Right atrium auricular region (tissue), 2 donors: ENCODE data around the gene ZNF3. TPM values are rescaled to one million over a fixed set of nuclear protein-coding genes. Genes with fewer than 3 reads are reported as not detected.

ENCODE experiments used
- DNase-seq: peaks from one replicate; pipeline ENCODE4 v3.0.0-alpha.2; 2019; ENCODE audit warnings: low spot score
- H3K27ac ChIP-seq, 2 donors: fragments of 200-600 bp; sonication (generic); 1 replicate in 1 of 2; 2 replicates in 1 of 2; pipeline ENCODE4 v1.5.1; 2016 to 2019
- H3K27me3 ChIP-seq, 2 donors: fragments of 200-600 bp; sonication (generic); one replicate each; pipeline versions ENCODE4 v1.5.1 to v1.6.0; 2017 to 2019
- H3K36me3 ChIP-seq: fragments of 200-600 bp; sonication (generic); one replicate; pipeline ENCODE4 v1.5.1; 2016
- H3K4me1 ChIP-seq, 2 donors: fragments of 200-600 bp; sonication (generic); one replicate each; pipeline versions ENCODE4 v1.5.1 to v1.6.0; 2017 to 2019
- H3K4me3 ChIP-seq, 2 donors: fragments of 200-600 bp; sonication (generic); 1 replicate in 1 of 2; 2 replicates in 1 of 2; pipeline ENCODE4 v1.5.1; 2017 to 2019; ENCODE audit warnings: mild to moderate bottlenecking in 1 of 2, moderate library complexity in 1 of 2
- H3K9me3 ChIP-seq, 2 donors: fragments of 200-600 bp; sonication (generic); one replicate each; pipeline ENCODE4 v1.5.1; 2019
- total RNA-seq, 2 donors: library from RNA; depleted of rRNA; stranded (reverse); fragments of >200 nt; gene quantifications; one replicate each; pipeline ENCODE4 v1.1.0, GENCODE V29; 2016
- TF ChIP-seq, protein P1 (sequence below), 2 donors: fragments of 200-600 bp; sonication (generic); IDR thresholded peaks; one replicate each; pipeline ENCODE4 v1.5.1; 2019; ENCODE audit warnings: antibody characterized with exemption in 2 of 2

The ZNF3 gene
- total RNA-seq, 2 donors from 2014 or later, result 11.8 to 16.1 TPM

DNA sequence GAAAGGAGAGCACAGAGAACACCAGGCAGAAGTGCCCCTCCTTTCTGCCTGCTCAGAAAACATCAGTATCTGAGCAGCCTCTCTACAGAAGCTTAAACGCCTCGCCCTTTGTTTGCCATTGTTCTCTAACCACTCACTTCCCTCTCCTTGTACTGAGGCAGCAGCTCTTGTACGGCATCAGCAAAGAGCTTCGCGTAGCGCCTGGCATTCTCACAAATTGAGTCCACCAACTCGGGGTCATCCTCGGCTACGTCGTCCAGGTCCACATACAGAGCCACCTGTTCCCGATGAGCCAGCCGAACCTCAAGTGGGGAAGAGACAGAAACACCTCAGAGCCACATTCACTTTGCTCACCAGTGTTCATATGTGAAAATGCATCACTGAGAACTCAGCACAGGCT lies 17.9 kb upstream of the ZNF3 start:
- H3K4me1 ChIP-seq, result peaks cover 0 to 20% of the 10 kb centered on the region in 2 donors
- no peak overlapping the region for H3K27ac ChIP-seq
- TF ChIP-seq, protein P1, sequence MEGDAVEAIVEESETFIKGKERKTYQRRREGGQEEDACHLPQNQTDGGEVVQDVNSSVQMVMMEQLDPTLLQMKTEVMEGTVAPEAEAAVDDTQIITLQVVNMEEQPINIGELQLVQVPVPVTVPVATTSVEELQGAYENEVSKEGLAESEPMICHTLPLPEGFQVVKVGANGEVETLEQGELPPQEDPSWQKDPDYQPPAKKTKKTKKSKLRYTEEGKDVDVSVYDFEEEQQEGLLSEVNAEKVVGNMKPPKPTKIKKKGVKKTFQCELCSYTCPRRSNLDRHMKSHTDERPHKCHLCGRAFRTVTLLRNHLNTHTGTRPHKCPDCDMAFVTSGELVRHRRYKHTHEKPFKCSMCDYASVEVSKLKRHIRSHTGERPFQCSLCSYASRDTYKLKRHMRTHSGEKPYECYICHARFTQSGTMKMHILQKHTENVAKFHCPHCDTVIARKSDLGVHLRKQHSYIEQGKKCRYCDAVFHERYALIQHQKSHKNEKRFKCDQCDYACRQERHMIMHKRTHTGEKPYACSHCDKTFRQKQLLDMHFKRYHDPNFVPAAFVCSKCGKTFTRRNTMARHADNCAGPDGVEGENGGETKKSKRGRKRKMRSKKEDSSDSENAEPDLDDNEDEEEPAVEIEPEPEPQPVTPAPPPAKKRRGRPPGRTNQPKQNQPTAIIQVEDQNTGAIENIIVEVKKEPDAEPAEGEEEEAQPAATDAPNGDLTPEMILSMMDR (IDR thresholded peaks at IDR 0.05), result no peak
- DNase-seq, result no peak
- H3K9me3 ChIP-seq, result no peaks in the 10 kb centered on the region
- peak overlapping the region; percentile 58 to 70 for H3K4me3 ChIP-seq
- peaks cover 48% of the 10 kb centered on the region for H3K36me3 ChIP-seq
- H3K27me3 ChIP-seq, result no peaks in the 10 kb centered on the region

DNA sequence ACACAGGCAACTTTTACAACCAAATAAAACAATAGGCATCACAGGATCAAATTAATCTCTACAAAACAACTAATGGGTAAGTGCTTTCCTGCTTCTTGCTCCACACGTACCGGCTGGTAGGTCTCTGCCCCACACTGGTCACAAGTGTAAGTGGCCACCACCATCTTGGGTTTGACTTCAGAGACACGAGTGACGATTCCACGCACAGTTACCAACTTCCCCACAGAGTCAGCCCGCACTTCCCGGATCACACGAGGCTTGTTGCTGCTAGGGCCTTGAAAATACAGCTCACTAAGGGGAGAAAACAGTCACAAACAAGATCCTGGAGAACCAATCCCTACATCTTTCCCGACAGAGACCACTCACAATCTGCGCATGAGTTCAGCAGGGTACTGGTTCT lies 17.4 kb upstream of the ZNF3 start:
- Histone ChIP-seq H3K4me1 (peaks cover 0 to 20% of the 10 kb centered on the region in 2 donors), H3K36me3 (peaks cover 53% of the 10 kb centered on the region), H3K9me3 (no peaks in the 10 kb centered on the region), H3K4me3 (no peak overlapping the region), H3K27ac (no peak overlapping the region), H3K27me3 (no peaks in the 10 kb centered on the region)
- no peak for DNase-seq
- TF ChIP-seq, protein P1 (IDR thresholded peaks at IDR 0.05), result no peak

DNA sequence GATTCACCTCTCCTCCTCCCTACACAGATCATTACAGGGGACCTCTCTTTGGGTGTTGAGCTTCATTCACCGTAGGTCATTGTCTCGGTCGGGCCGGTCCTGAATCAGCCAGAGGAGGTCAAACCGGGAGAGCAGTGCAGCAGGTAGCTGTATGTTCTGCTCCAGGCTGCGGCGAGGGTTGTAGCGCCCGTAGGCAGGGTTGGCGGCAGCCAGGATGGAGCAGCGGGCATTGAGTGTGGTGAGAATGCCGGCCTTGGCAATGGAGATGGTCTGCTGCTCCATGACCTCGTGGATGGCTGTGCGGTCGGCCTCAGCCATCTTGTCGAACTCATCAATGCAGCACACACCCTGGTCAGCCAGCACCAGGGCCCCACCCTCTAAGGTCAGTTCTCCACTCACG lies 14.2 kb upstream of the ZNF3 start:
- Histone ChIP-seq H3K27ac (no peak overlapping the region), H3K4me3 (no peak overlapping the region), H3K9me3 (no peaks in the 10 kb centered on the region), H3K4me1 (peaks cover 0 to 10% of the 10 kb centered on the region in 2 donors), H3K27me3 (no peaks in the 10 kb centered on the region), H3K36me3 (peaks cover 85% of the 10 kb centered on the region)
- TF ChIP-seq, protein P1 (IDR thresholded peaks at IDR 0.05), result no peak
- DNase-seq, result no peak

DNA sequence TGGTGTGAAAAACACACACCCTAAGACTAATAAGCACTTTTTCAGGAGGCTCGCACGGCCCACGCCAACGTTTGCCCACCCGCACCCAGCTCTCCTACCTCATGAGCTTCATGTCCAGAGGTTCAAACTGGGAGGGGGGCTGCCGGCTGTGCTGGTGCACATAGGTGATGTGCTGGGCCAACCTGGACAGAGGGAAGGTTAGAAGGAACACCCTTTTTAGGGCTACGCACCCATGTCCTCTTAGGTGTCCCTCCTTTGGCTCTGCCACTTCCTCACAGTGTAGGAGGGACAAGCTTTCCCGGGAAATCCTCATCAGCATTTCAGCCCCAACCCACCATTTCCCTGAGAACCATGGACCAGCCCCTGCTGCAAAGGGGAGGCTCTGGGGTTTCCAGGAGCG lies 13.8 kb upstream of the ZNF3 start:
- Histone ChIP-seq H3K27ac (no peak overlapping the region), H3K36me3 (peaks cover 89% of the 10 kb centered on the region), H3K4me1 (peaks cover 0 to 10% of the 10 kb centered on the region in 2 donors), H3K9me3 (no peaks in the 10 kb centered on the region), H3K4me3 (no peak overlapping the region), H3K27me3 (no peaks in the 10 kb centered on the region)
- no peak for DNase-seq
- TF ChIP-seq, protein P1 (IDR thresholded peaks at IDR 0.05), result no peak

DNA sequence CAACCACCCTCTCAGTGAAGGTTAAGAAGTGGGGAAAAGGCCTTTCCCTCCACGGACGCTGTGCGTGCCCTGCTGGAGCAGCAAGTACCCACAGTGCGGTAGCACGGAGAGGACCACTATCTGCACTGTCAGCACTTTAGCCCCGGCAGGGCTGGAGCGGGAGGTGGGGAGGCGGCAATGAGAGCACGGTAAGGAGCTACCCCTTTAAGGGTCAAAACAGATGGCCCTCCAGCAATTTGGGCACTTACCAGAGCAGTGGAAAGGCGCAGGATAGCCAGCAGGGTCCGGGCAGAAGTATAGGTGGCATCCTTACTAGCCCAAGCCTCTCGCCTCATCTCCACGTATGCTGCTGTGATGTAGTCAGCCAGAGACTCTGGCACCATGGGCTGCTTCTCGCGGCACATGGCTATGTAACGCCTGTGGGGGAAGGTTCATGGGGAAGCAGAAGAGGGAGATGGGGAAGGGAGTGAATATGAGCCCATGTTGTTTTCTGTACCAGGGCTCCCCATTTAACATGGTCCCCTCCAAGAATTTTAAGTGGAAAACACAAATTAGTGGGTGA lies 12.5 kb upstream of the ZNF3 start:
- H3K4me1 ChIP-seq, result peaks cover 0 to 10% of the 10 kb centered on the region in 2 donors
- H3K9me3 ChIP-seq, result no peaks in the 10 kb centered on the region
- no peak for DNase-seq
- no peaks in the 10 kb centered on the region for H3K27me3 ChIP-seq
- peaks cover 84% of the 10 kb centered on the region for H3K36me3 ChIP-seq
- TF ChIP-seq, protein P1 (IDR thresholded peaks at IDR 0.05), result no peak
- H3K27ac ChIP-seq, result no peak overlapping the region
- H3K4me3 ChIP-seq, result no peak overlapping the region

DNA sequence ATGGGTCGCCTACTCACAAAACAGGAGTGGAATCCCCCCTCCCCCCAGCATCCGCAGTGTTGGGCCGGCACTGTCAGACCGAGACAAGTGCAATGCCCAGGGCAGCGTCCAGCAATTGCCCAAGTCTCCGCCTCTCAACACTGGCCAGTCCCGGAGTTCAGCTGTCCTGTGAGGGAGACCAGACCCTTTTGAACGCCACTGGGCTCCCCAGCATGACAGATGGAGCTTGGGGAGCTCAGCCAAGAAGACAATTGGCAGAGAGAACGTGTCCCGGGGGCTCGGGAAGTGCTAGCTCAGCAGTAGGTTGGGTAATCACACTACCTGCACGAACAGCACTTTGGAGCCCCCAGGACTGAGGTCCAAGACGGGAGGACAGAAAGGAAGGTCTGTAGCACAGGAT lies 12.0 kb upstream of the ZNF3 start:
- H3K9me3 ChIP-seq, result no peaks in the 10 kb centered on the region
- H3K4me1 ChIP-seq, result peaks cover 0 to 11% of the 10 kb centered on the region in 2 donors
- H3K27ac ChIP-seq, result no peak overlapping the region

More for the DNA sequence above, 12.0 kb upstream of the ZNF3 start:
- Histone ChIP-seq H3K27me3 (no peaks in the 10 kb centered on the region), H3K36me3 (peaks cover 79% of the 10 kb centered on the region), H3K4me3 (no peak overlapping the region)
- TF ChIP-seq, protein P1 (IDR thresholded peaks at IDR 0.05), result no peak
- no peak for DNase-seq
